Measurements from ENCODE around the gene TSPAN18. TPM values are rescaled to one million over a fixed set of nuclear protein-coding genes. Genes with fewer than 3 reads are reported as not detected.

Gene TSPAN18
- total RNA-seq, 4 donors from 2014 or later = 0.95 to 4.5 (median 2.3) TPM

GRCh38 chr11:44765026-44765595, 38.3 kb downstream of the TSPAN18 start:
- H3K4me3 ChIP-seq (ENCODE audit: low read depth, poor library complexity, severe bottlenecking) = no peak overlapping the region
- peak in 1 of 2 donors; percentile 52 for DNase-seq (ENCODE audit: low spot score in 2 of 2)
- TF ChIP-seq CTCF (IDR thresholded peaks at IDR 0.05) = no peak
- no peak for TF ChIP-seq POLR2A (IDR thresholded peaks at IDR 0.05)
- intact Hi-C loops (cut with DNase I; ENCODE audit: low total_unique reads) = no loop called here
- WGBS, 2 donors = 94 to 97% methylated on average over 8 of the region's 8 CpGs

- DNase-seq (ENCODE audit: low spot score in 2 of 2) = peak in 1 of 2 donors; percentile 62
- TF ChIP-seq POLR2A (IDR thresholded peaks at IDR 0.05) (no peak), CTCF (IDR thresholded peaks at IDR 0.05) (no peak)
- intact Hi-C loops (cut with DNase I; ENCODE audit: low total_unique reads) = no loop called here
- WGBS, 2 donors = 98% methylated on average over 3 of the region's 3 CpGs
- H3K4me3 ChIP-seq (ENCODE audit: low read depth, poor library complexity, severe bottlenecking) = no peak overlapping the region
Observed at GRCh38 chr11:44765676-44766075, 38.9 kb downstream of the TSPAN18 start.

GRCh38 chr11:44766112-44766971, 39.6 kb downstream of the TSPAN18 start:
- TF ChIP-seq CTCF (IDR thresholded peaks at IDR 0.05) (no peak), POLR2A (IDR thresholded peaks at IDR 0.05) (no peak)
- 27 to 44% methylated on average over 8 of the region's 8 CpGs for WGBS, 2 donors
- H3K4me3 ChIP-seq (ENCODE audit: low read depth, poor library complexity, severe bottlenecking) = no peak overlapping the region
- peak in 1 of 2 donors; percentile 78 for DNase-seq (ENCODE audit: low spot score in 2 of 2)
- intact Hi-C loops (cut with DNase I; ENCODE audit: low total_unique reads) = no loop called here

- H3K4me3 ChIP-seq (ENCODE audit: low read depth, poor library complexity, severe bottlenecking) = no peak overlapping the region
- peak in 1 of 2 donors; percentile 21 for DNase-seq (ENCODE audit: low spot score in 2 of 2)
- no peak for TF ChIP-seq POLR2A (IDR thresholded peaks at IDR 0.05)
- no peak for TF ChIP-seq CTCF (IDR thresholded peaks at IDR 0.05)
- intact Hi-C loops (cut with DNase I; ENCODE audit: low total_unique reads) = no loop called here
Observed at GRCh38 chr11:44766972-44767278, 40.2 kb downstream of the TSPAN18 start.

- 57 to 62% methylated on average over 1 of the region's 1 CpG for WGBS, 2 donors
- intact Hi-C loops (cut with DNase I; ENCODE audit: low total_unique reads) = no loop called here
- no peak for TF ChIP-seq POLR2A (IDR thresholded peaks at IDR 0.05)
- TF ChIP-seq CTCF (IDR thresholded peaks at IDR 0.05) = no peak
- DNase-seq (ENCODE audit: low spot score in 2 of 2) = peak in 1 of 2 donors; percentile 14
- H3K4me3 ChIP-seq (ENCODE audit: low read depth, poor library complexity, severe bottlenecking) = no peak overlapping the region
Observed at GRCh38 chr11:44767421-44767820, 40.7 kb downstream of the TSPAN18 start.
